ENCODE results near the gene RNF25. TPM values are rescaled to one million over a fixed set of nuclear protein-coding genes. Genes with fewer than 3 reads are reported as not detected.
"Not testable (repeated sequence)": the region's sequence is repeated elsewhere in the genome, so short reads cannot be mapped to it uniquely, and the experiment has no call there.

Gene RNF25
- total RNA-seq, 1 donor from 2014 or later, result 20.2 TPM

GRCh38 chr2:218694405-218695145 is 22.8 kb upstream of the RNF25 start:
- DNase-seq (no peak), ATAC-seq (no peak)
- Histone ChIP-seq H3K9me3 (no peaks in the 10 kb centered on the region), H3K27ac (no peak overlapping the region), H3K27me3 (no peaks in the 10 kb centered on the region), H3K36me3 (peaks cover 58% of the 10 kb centered on the region), H3K4me1 (no peaks in the 10 kb centered on the region), H3K4me3 (no peak overlapping the region)
- TF ChIP-seq CTCF (IDR thresholded peaks at IDR 0.05), result no peak
- intact Hi-C loops (cut with DNase I), result no loop called here

- H3K4me3 ChIP-seq, result no peak overlapping the region
- intact Hi-C loops (cut with DNase I), result no loop called here
- peaks cover 42% of the 10 kb centered on the region for H3K36me3 ChIP-seq
- no peaks in the 10 kb centered on the region for H3K9me3 ChIP-seq
- no peak for TF ChIP-seq CTCF (IDR thresholded peaks at IDR 0.05)
- no peaks in the 10 kb centered on the region for H3K27me3 ChIP-seq
- DNase-seq (no peak), ATAC-seq (no peak)
- H3K4me1 ChIP-seq, result no peaks in the 10 kb centered on the region
- H3K27ac ChIP-seq, result no peak overlapping the region
Measured at GRCh38 chr2:218691234-218691633, 19.4 kb upstream of the RNF25 start.

- intact Hi-C loops (cut with DNase I); H3K4me1 ChIP-seq; H3K9me3 ChIP-seq; DNase-seq; H3K27me3 ChIP-seq; H3K27ac ChIP-seq; H3K4me3 ChIP-seq: not testable (repeated sequence)
- ATAC-seq, result peak; percentile 97
- H3K36me3 ChIP-seq, result peaks cover 24% of the 10 kb centered on the region
- TF ChIP-seq CTCF (IDR thresholded peaks at IDR 0.05), result peak; percentile 85
Measured at GRCh38 chr2:218687400-218688060, 15.7 kb upstream of the RNF25 start.

GRCh38 chr2:218680061-218680460 is 8.3 kb upstream of the RNF25 start:
- Histone ChIP-seq H3K4me3 (no peak overlapping the region), H3K9me3 (no peaks in the 10 kb centered on the region), H3K36me3 (peaks cover 58% of the 10 kb centered on the region), H3K27ac (no peak overlapping the region), H3K4me1 (no peaks in the 10 kb centered on the region), H3K27me3 (no peaks in the 10 kb centered on the region)
- DNase-seq (no peak), ATAC-seq (no peak)
- intact Hi-C loops (cut with DNase I), result no loop called here
- no peak for TF ChIP-seq CTCF (IDR thresholded peaks at IDR 0.05)

GRCh38 chr2:218679119-218679518 is 7.3 kb upstream of the RNF25 start:
- H3K36me3 ChIP-seq, result peaks cover 58% of the 10 kb centered on the region
- no peaks in the 10 kb centered on the region for H3K4me1 ChIP-seq
- DNase-seq (no peak), ATAC-seq (peak; percentile 92)
- no peak overlapping the region for H3K27ac ChIP-seq
- H3K27me3 ChIP-seq, result no peaks in the 10 kb centered on the region
- intact Hi-C loops (cut with DNase I), result no loop called here
- no peaks in the 10 kb centered on the region for H3K9me3 ChIP-seq
- H3K4me3 ChIP-seq, result no peak overlapping the region
- no peak for TF ChIP-seq CTCF (IDR thresholded peaks at IDR 0.05)

All from upper lobe of right lung (tissue), 1 donor.